ENCODE data around the gene GINS1.

Gene GINS1

GRCh38 chr20:25459111-25459830 lies 51.8 kb downstream of the GINS1 start:
- Histone ChIP-seq H3K4me1 (ENCODE audit: insufficient read depth, low read length) (no peaks in the 10 kb centered on the region), H3K9me3 (ENCODE audit: insufficient read depth, low read length, severe bottlenecking) (no peaks in the 10 kb centered on the region), H3K36me3 (ENCODE audit: insufficient read depth, low read length) (peaks cover 60% of the 10 kb centered on the region), H3K79me2 (ENCODE audit: insufficient read depth, low read length) (no peaks in the 10 kb centered on the region), H3K27ac (ENCODE audit: low read length) (no peak overlapping the region), H2AFZ (ENCODE audit: low read depth, low read length) (no peak overlapping the region), H4K20me1 (ENCODE audit: insufficient read depth, low read length) (no peaks in the 10 kb centered on the region), H3K27me3 (ENCODE audit: insufficient read depth, low read length, poor library complexity) (no peaks in the 10 kb centered on the region), H3K4me2 (ENCODE audit: insufficient read depth, low read length) (no peak overlapping the region), H3K4me3 (ENCODE audit: low read depth in 1 of 2, low read length in 2 of 2) (no peak overlapping the region), H3K9ac (ENCODE audit: low read depth, low read length) (no peak overlapping the region)
- no peak for TF ChIP-seq CTCF (IDR thresholded peaks at IDR 0.05; ENCODE audit: borderline replicate concordance, extremely low read depth, low read length, poor library complexity, severe bottlenecking)
- no peak for ATAC-seq (ENCODE audit: insufficient read depth, low read depth)
- DNase-seq: no peak

GRCh38 chr20:25459916-25460535 lies 52.6 kb downstream of the GINS1 start:
- Histone ChIP-seq H3K4me2 (ENCODE audit: insufficient read depth, low read length) (no peak overlapping the region), H4K20me1 (ENCODE audit: insufficient read depth, low read length) (no peaks in the 10 kb centered on the region), H3K36me3 (ENCODE audit: insufficient read depth, low read length) (peaks cover 58% of the 10 kb centered on the region), H3K4me1 (ENCODE audit: insufficient read depth, low read length) (no peaks in the 10 kb centered on the region), H3K27me3 (ENCODE audit: insufficient read depth, low read length, poor library complexity) (no peaks in the 10 kb centered on the region), H3K9ac (ENCODE audit: low read depth, low read length) (no peak overlapping the region), H3K27ac (ENCODE audit: low read length) (0 out of 2 replicates have a peak overlapping the region, but pooled peaks have one; percentile 14), H3K9me3 (ENCODE audit: insufficient read depth, low read length, severe bottlenecking) (no peaks in the 10 kb centered on the region), H3K79me2 (ENCODE audit: insufficient read depth, low read length) (no peaks in the 10 kb centered on the region), H2AFZ (ENCODE audit: low read depth, low read length) (no peak overlapping the region), H3K4me3 (ENCODE audit: low read depth in 1 of 2, low read length in 2 of 2) (no peak overlapping the region)
- ATAC-seq (ENCODE audit: insufficient read depth, low read depth): no peak
- TF ChIP-seq EZH2 (IDR thresholded peaks at IDR 0.05; ENCODE audit: borderline replicate concordance, low read depth, low read length, severe bottlenecking): no peak
- no peak for TF ChIP-seq CTCF (IDR thresholded peaks at IDR 0.05; ENCODE audit: borderline replicate concordance, extremely low read depth, low read length, poor library complexity, severe bottlenecking)
- DNase-seq: no peak

- no peaks in the 10 kb centered on the region for H3K9me3 ChIP-seq (ENCODE audit: insufficient read depth, low read length, severe bottlenecking)
- H4K20me1 ChIP-seq (ENCODE audit: insufficient read depth, low read length): no peaks in the 10 kb centered on the region
- peaks cover 60% of the 10 kb centered on the region for H3K36me3 ChIP-seq (ENCODE audit: insufficient read depth, low read length)
- H3K4me1 ChIP-seq (ENCODE audit: insufficient read depth, low read length): no peaks in the 10 kb centered on the region
- ATAC-seq (ENCODE audit: insufficient read depth, low read depth) (no peak; the same call in 2 of the 3 replicates), DNase-seq (no peak)
- H3K27ac ChIP-seq (ENCODE audit: low read length): 0 out of 2 replicates have a peak overlapping the region, but pooled peaks have one; percentile 14
- no peak overlapping the region for H3K4me3 ChIP-seq (ENCODE audit: low read depth in 1 of 2, low read length in 2 of 2)
- no peak overlapping the region for H3K9ac ChIP-seq (ENCODE audit: low read depth, low read length)
- TF ChIP-seq EZH2 (IDR thresholded peaks at IDR 0.05; ENCODE audit: borderline replicate concordance, low read depth, low read length, severe bottlenecking) (no peak), CTCF (IDR thresholded peaks at IDR 0.05; ENCODE audit: borderline replicate concordance, extremely low read depth, low read length, poor library complexity, severe bottlenecking) (no peak)
- H2AFZ ChIP-seq (ENCODE audit: low read depth, low read length): no peak overlapping the region
- H3K79me2 ChIP-seq (ENCODE audit: insufficient read depth, low read length): no peaks in the 10 kb centered on the region
- H3K4me2 ChIP-seq (ENCODE audit: insufficient read depth, low read length): no peak overlapping the region
- H3K27me3 ChIP-seq (ENCODE audit: insufficient read depth, low read length, poor library complexity): no peaks in the 10 kb centered on the region
Observed at GRCh38 chr20:25460566-25461280, 53.2 kb downstream of the GINS1 start.

Measured in DND-41 (cell line).